ENCODE results near the gene MPRIP.

MPRIP gene

GRCh38 chr17:17050346-17051345, 8.4 kb downstream of the MPRIP start:
- TF ChIP-seq, protein P1, sequence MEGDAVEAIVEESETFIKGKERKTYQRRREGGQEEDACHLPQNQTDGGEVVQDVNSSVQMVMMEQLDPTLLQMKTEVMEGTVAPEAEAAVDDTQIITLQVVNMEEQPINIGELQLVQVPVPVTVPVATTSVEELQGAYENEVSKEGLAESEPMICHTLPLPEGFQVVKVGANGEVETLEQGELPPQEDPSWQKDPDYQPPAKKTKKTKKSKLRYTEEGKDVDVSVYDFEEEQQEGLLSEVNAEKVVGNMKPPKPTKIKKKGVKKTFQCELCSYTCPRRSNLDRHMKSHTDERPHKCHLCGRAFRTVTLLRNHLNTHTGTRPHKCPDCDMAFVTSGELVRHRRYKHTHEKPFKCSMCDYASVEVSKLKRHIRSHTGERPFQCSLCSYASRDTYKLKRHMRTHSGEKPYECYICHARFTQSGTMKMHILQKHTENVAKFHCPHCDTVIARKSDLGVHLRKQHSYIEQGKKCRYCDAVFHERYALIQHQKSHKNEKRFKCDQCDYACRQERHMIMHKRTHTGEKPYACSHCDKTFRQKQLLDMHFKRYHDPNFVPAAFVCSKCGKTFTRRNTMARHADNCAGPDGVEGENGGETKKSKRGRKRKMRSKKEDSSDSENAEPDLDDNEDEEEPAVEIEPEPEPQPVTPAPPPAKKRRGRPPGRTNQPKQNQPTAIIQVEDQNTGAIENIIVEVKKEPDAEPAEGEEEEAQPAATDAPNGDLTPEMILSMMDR (conservative IDR thresholded peaks at IDR 0.05) = no peak
- no peak for TF ChIP-seq ZFX (IDR thresholded peaks at IDR 0.05)
- H3K27ac ChIP-seq = no peak overlapping the region

GRCh38 chr17:17051380-17051779, 9.1 kb downstream of the MPRIP start:
- TF ChIP-seq ZFX (IDR thresholded peaks at IDR 0.05) = no peak
- TF ChIP-seq, protein P1 (conservative IDR thresholded peaks at IDR 0.05) = no peak
- no peak overlapping the region for H3K27ac ChIP-seq

DNA sequence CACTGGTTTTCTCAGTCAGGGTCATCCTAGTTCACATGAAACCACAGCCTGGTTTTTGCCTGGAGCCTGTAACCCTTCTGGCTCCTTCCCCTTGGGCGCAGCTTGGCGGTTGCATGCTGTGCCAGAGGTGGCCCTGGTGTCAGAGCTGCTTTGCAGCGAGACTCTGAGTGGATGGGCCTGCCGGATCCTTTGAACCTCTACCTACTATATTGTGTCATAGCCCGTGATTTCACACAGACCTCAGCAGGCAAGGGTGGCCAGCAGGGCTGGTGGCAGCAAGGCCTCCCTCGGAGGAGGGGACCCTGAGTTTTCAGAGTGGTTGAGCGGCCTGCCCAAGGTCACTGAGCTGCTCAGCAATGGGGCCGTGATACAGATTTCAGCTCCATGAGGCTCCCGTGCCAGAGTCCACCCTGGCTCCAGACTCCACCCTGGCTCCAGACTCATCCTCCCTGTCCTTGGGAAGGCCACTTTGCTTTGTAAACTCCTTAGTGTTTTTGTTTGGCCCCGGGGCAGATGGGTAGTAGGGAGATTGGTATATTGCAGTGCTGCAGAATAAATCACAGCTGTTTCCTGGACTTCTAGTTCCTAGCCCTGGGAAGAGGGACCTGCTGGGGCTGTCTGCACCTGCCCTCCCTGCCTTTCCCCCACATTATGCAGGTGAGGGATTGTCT, 9.7 kb downstream of the MPRIP start:
- TF ChIP-seq ZFX (IDR thresholded peaks at IDR 0.05) = no peak
- TF ChIP-seq, protein P1 (conservative IDR thresholded peaks at IDR 0.05) = no peak
- no peak overlapping the region for H3K27ac ChIP-seq

GRCh38 chr17:17052462-17053221, 10.4 kb downstream of the MPRIP start:
- TF ChIP-seq, protein P1 (conservative IDR thresholded peaks at IDR 0.05) = no peak
- no peak for TF ChIP-seq ZFX (IDR thresholded peaks at IDR 0.05)
- no peak overlapping the region for H3K27ac ChIP-seq

- TF ChIP-seq, protein P1 (conservative IDR thresholded peaks at IDR 0.05) = no peak
- no peak for TF ChIP-seq ZFX (IDR thresholded peaks at IDR 0.05)
- no peak overlapping the region for H3K27ac ChIP-seq
These were observed 11.5 kb downstream of the MPRIP start for GRCh38 chr17:17053446-17054379.

DNA sequence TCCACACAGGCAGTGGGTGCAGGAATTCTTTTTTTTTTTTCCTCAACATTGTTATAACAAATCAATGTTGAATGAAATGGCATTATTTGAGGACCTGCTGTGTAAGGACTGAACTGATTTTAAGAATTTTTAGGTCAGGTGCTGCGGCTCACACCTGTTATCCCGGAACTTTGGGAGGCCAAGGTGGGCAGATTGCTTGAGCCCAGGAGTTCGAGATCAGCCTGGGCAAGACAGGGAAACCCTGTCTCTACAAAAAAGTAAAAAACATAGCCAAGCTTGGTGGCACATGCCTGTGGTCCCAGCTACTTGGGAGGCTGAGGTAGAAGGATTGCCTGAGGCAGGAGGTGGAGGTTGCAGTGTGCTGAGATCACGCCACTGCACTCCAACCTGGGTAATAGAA, 12.4 kb downstream of the MPRIP start:
- no peak overlapping the region for H3K27ac ChIP-seq
- TF ChIP-seq, protein P1 (conservative IDR thresholded peaks at IDR 0.05) = no peak
- TF ChIP-seq ZFX (IDR thresholded peaks at IDR 0.05) = no peak
